SKM-1 (cell line): ENCODE results near the gene CLEC9A.
"Not testable (repeated sequence)": the region's sequence is repeated elsewhere in the genome, so short reads cannot be mapped to it uniquely, and the experiment has no call there.

Experiments
- DNase-seq: peaks from one replicate; lab custom pipeline; 2025; ENCODE audit not compliant: unreplicated experiment; lab: John Stamatoyannopoulos, UW

Gene CLEC9A

GRCh38 chr12:10030446-10030845 is at the start of gene CLEC9A:
CLEC9A (plus strand) TSS chr12:10030682; CDS start chr12:10052688, 22,006 bp downstream.
- no peak for DNase-seq

- no peak for DNase-seq
Measured at GRCh38 chr12:9991876-9992275, 38.6 kb upstream of the CLEC9A start.

GRCh38 chr12:9992296-9992695 is 38.2 kb upstream of the CLEC9A start:
- no peak for DNase-seq

- no peak for DNase-seq
Measured at GRCh38 chr12:9999016-9999415, 31.5 kb upstream of the CLEC9A start, which contains the start of gene CLEC1B. CLEC1B (minus strand) TSS chr12:9999121; CDS start chr12:9999100, 21 bp downstream.

DNA sequence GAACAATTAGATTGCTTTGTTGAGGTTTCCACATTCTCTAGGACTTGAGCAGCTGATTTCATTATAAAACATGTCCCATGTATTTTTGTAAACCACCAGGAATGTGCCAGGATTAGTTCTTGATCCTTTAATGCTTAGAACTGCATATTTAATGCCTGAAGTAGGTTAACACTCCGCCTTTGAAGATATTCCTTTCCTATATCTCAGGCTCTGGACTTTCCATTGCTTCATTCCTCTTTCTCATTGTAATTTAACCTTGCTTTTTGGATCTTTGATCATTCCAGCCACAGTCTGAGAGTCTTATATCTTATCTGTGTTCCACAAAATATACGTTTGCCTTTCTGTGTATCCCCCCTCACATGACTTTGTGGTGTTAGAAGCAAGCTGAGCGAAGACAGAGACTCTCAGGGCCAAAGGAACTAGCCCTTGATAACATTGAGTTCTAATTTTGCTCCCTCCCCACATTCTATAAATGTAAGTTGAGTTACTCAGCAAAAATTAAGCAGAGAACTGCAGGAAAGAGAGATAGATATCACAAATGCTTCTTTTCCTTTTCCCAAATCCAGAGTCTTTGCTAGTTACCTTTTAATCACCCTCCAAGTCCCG is 29.2 kb upstream of the CLEC9A start:
- no peak for DNase-seq

DNA sequence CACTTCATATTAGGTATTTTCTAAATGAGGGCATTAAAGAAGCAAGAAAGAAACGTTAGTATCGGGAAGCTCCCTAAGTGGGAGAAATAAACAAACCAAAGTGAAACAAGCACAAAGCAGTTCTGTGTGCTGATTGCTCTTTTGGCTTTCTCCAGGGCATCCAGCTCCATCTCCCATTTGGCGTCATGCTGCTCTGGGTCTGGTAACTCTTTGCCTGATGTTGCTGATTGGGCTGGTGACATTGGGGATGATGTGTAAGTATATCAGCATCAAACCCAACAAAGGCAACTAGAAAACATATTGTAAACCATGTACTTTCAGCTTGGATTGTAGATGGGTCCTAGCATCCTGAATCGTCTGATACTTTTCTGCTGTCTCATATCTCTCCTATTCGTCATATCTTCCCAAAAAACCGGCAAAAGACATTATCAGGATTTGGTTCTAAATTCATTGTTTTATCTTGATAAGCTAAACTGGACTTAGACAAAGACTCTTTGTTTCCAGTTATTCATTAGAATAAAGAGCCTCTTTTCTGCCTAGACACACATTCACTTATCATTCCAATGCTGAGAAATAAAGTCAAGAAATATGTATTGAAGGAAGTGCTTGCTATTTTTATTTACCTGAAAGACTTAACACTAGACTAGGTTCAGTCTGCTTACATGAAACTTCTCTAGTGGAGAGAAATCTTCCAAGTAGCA is 17.7 kb upstream of the CLEC9A start:
- DNase-seq = no peak

DNA sequence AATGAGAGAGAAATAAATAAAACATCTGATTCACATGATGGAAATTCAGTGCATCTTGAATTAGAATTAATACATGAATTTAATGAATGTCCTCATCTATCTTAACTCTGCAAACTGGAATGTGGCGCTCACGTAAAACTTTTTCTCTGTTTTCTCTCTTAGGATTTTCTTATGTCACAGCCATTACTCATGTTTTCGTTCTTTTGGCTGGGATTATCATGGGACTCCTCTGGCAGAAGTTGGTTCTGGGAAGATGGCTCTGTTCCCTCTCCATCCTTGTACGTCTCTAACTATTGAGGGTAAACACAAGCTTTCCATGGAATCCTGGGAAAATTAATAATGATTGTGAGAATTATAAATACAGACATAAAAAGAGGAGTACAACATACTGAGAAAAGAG is 15.0 kb upstream of the CLEC9A start:
- no peak for DNase-seq

DNA sequence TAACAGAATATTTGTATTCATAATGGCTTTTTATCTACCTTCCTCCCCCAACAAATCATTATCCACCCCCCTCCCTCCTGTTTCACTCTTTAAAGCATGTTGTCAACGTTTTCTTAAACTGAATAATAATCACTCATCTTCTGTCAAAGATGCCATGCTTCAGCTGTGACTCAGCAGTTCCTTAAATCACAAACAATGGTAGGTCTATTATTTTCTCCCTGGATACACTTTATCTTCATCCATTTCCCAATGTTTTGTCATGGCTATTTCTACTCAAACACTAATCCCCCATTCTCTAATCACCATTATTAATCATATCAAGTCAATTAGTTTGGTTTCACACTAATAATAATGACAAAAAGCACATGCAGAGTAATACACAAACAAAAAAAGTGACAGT is 13.6 kb upstream of the CLEC9A start:
- DNase-seq = no peak

GRCh38 chr12:10018386-10018785 is 12.1 kb upstream of the CLEC9A start:
- no peak for DNase-seq

DNA sequence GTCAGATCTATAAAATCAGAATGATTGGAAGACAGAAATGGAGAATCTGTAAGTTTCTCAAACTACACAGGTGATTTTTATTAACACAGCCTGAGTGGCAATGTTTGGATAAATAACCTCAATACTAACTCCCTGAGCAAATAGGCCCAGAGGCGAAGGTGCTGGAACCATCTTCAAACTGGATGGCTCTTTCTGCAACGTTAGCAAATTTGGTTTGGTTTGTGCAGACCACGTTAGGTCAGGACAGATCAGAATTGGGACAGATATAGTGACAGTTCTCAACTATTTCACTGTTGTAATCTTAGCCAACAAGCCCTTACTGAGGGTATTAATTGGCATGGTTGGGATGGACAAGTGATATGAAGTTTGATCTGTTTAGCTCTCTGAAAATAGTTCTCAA is 9.1 kb upstream of the CLEC9A start:
- DNase-seq = no peak

GRCh38 chr12:10025236-10025635 is 5.2 kb upstream of the CLEC9A start:
- no peak for DNase-seq

DNA sequence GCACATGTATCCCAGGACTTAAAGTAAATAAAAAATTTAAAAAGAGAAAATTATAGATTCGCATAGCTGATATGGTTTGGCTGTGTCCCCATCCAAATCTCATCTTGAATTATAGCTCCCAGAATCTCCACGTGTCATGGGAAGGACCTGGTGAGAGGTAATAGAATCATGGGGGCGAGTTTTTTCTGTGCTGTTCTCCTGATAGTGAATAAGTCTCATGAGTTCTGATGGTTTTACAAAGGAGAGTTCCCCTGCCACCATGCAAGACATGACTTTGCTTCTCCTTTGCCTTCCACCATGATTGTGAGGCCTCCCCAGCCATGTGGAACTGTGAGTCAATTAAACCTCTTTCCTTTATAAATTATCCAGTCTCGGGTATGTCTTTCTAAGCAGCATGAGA is 3.8 kb upstream of the CLEC9A start:
- not testable (repeated sequence) for DNase-seq

DNA sequence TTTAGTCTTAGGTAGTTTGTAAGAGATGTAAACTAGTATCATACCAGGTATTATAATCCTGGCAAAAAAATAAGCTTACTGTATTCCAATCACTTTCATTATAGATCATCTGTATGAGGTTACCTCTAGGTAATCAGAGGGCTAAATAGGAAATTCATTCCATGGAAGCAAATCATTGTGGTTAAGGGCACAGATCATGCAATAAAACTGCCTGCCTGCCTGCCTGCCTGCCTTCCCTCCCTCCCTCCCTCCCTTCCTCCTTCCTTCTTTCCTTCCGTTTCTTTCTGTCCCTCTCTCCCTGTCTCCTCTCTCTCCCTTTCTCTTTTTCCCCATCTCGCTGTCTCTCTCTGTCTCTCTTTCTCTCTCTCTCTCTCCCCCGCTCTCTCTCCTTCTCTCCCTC is 3.2 kb upstream of the CLEC9A start:
- DNase-seq = no peak

- peak; percentile 39 for DNase-seq
Measured at GRCh38 chr12:10027721-10028120, 2.8 kb upstream of the CLEC9A start.

DNA sequence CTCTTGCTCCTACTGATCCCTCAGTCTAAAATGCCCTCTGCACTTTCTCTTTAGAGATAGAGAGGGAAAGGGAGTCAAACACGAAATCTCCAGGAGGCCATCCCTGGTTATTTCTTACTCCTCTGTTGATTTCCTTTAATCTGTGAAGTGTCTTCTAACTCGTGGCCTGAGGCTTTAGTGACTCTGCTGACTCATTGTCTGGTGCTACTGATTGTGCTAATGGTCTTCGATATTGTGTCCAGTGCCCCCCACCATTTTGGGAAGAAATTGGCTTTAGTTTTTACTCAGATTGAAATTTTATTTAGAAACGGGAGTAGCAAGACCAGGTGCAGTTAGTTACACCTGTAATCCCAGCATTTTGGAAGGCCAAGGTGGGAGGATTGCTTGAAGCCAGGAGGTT is 839 bp downstream of the CLEC9A start:
- DNase-seq = no peak

- no peak for DNase-seq
Measured at GRCh38 chr12:10031771-10032175, 1.3 kb downstream of the CLEC9A start.

DNA sequence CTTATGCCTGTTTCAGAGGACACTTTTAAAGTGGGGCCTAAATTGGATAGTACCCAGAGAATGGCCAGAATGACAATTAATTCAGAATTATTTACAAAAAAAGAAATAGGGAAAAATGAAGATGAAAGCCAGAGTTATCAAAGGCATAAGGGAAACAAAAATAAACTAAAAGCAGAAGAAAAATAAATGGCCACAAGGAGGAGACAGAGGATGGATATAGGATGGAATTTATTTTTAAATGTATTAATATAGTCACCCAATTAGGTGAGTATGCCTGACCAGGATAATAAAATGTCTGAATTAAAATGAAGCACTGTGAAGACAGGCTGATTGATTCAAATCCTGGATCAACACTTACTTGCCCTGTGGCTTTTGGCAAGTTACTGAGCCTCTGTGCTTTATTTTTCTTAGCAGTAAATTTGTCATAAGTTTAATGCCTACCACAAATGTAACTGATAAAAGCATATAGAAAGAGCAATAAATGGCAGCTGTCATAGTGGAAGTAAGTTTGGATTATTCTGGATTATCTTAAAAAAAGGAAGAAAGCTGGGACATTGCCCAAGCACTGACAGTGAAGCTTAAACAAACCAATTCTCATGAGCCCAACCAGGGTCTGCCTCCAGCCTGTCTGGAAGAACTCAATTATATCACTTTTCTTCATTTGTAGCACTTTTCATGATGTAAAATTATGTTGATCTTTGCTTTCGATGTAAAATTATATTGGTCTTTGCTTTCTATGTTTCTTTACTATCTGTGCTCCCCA is 3.5 kb downstream of the CLEC9A start:
- no peak for DNase-seq

GRCh38 chr12:10042167-10042566 is 11.7 kb downstream of the CLEC9A start:
- no peak for DNase-seq

- DNase-seq = peak; percentile 3
Measured at GRCh38 chr12:10048526-10048925, 18.0 kb downstream of the CLEC9A start.

DNA sequence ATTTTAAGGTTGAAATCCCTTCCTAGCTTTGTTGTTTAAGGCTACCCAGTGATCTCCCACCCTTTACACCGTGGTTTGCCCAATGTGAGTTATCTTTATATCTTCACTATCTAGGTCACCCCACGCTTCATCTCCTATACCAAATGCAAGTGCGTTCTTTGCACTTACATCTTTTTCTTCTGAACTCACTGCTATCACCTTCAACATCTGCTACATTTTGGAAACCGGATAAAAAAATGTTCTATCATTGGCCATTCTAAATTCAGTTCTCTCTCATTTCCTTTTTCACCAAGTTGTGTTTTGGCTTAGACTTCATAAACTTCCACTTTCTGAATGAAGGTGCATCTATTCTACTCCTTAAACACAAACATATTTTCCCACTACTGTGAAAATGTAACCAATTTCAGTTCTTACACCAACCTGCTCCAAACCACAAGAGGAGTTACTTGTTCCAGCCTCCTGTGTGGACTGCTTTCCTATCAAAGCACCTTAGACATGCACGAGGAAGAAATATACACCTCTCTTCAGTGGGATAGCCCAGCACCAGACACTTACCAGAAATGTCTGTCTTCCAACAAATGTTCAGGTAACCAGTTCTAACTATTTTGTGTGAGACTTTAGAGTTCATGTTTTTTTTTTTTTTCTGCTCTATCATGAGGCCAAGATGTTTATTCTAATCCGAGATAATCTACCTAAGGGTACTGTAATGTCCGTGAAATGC is 21.9 kb downstream of the CLEC9A start:
- no peak for DNase-seq

DNA sequence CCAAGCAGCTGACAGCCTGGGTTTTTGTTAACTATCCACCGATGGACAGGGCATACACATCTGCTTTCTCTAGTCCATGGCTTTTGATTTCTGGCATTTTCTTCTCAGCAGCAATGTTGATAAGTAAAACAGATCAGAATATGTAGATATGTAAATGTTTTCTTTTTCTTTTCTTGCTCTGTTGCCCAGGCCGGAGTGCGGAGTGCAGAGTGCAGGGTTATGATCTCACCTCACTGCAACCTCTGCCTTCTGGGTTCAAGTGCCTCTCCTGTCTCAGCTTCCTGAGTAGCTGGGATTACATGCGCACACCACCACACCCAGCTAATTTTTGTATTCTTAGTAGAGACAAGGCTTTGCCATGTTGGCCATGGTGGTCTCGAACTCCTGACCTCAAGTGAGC is 27.9 kb downstream of the CLEC9A start:
- DNase-seq = no peak
